GM21737 (cell line): Measurements from ENCODE around the gene AKR1B15.
"Not testable (repeated sequence)": the region's sequence is repeated elsewhere in the genome, so short reads cannot be mapped to it uniquely, and the experiment has no call there.

ENCODE experiments used
- ATAC-seq: cut with Tn5 transposase; IDR thresholded peaks from one replicate; pipeline ENCODE4 v1.9.1; 2021; ENCODE audit warnings: mild to moderate bottlenecking, moderate library complexity; ENCODE audit not compliant: unreplicated experiment

AKR1B15 gene

GRCh38 chr7:134548877-134549276, at the start of gene AKR1B15:
Gene AKR1B15 (plus strand): TSS chr7:134549110. CDS start chr7:134564620, 15,510 bp downstream.
- peak; percentile 94 for ATAC-seq

DNA sequence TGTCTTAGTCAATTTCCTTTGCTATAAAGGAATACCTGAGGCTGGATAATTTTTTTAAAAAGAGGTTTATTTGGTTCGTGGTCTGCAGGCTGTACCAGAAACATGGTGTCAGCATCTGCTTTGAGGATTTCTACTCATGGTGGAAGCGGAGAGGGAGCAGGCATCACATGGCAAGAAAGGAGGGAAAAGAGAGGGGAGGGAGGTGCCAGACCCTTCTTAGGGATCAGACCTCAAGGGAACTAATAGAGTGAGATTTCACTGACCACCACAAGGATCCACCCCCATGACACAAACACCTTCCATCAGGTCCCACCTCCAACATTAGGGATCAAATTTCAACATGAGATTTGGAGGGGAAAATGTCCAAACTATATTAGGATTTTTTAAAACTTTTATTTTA, 48.5 kb upstream of the AKR1B15 start:
- ATAC-seq: no peak

- ATAC-seq: no peak
Measured at GRCh38 chr7:134500982-134501381, 47.9 kb upstream of the AKR1B15 start.

- no peak for ATAC-seq
Measured at GRCh38 chr7:134502463-134503371, 46.2 kb upstream of the AKR1B15 start.

DNA sequence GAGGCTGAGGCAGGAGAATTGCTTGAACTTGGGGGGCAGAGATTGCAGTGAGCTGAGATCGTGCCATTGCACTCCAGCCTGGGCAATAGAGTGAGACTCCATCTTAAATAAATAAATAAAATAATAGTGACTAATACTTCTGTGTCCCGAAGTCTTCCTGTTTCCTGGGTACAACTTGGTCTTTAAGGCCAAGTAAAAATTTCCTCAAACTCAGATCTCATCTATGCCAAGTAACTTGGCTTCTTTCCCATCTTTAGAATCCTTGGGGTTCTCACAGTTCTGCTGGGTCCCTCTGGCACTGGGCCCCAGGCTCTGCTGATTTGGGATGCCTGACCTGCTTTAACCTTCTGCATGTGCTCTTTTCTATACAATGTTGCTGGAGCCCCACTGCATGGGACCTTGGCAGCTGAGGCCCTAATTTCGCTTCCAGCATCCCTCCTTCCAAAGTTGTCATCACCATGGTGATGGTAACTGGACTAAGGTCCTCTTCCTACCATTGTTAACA, 44.2 kb upstream of the AKR1B15 start:
- ATAC-seq: no peak

GRCh38 chr7:134505856-134506255, 43.1 kb upstream of the AKR1B15 start:
- ATAC-seq: no peak

DNA sequence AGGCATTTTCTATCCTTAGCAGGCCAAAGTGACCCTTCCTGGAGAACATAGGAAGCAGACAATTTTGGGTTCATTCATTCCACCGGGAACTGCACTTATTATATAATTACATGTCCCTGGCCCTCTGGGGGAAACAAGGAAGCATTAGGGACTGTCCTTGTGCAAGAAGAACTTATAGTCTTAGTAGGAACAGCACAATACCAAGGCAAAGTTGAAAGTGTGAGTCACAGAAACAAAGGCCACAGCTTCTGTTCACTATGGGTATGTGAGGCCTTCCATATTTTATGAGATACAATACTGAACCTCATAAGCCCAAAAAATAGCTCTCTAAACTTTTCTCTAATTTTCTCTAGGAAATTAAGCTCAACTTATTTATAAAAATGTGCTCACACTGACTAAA, 39.9 kb upstream of the AKR1B15 start:
- no peak for ATAC-seq

GRCh38 chr7:134510646-134511045, 38.3 kb upstream of the AKR1B15 start:
- ATAC-seq: no peak

DNA sequence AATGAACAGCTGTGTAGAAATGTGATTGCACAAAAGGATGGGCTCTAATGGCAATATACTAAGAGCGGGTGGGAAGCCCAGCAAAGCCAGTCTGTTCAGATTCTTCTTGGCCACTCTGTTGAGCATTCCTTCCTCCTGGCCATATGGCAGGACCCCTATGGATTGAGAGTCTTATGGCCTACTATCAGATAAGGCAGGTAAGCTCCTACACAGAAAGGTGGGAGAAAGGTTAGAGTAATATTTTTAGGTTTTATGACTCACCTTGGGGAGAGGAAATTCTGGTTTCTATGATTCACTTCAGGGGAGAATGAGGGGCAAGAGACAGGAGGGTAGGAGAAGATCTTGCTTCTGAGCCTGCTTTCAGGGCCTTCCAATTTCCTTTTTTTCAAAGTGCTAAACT, 36.6 kb upstream of the AKR1B15 start:
- ATAC-seq: no peak

DNA sequence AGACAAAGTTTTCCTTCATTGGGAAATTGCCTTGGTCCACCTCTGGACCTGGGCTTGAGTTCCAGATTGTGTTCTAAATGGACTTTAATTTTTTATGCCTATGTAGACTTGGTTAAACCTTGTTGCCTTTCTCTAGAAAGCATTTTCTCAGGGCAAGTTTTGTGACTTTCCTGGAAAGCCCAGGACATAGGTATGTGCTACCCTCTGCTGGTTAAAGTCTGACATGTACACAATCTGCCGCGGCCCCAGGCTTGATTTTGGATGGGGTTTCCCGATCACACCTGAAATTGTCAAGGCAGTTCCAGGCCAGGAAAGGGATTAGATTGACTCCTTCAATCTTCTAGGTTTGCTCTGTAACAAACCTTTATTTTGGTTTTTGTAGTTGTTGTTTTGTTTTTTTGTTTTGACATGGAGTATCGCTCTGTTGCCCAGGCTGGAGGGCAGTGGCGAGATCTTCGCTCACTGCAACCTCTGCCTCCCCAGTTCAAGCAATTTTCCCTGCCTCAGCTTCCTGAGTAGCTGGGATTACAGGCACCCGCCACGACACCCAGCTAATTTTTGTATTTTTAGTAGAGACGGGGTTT, 35.6 kb upstream of the AKR1B15 start:
- peak; percentile 54 for ATAC-seq

- ATAC-seq: no peak
Measured at GRCh38 chr7:134514106-134514505, 34.8 kb upstream of the AKR1B15 start.

- ATAC-seq: no peak
Measured at GRCh38 chr7:134514663-134515062, 34.2 kb upstream of the AKR1B15 start.

- no peak for ATAC-seq
Measured at GRCh38 chr7:134515569-134516468, 33.1 kb upstream of the AKR1B15 start.

GRCh38 chr7:134520130-134520529, 28.8 kb upstream of the AKR1B15 start:
- no peak for ATAC-seq

DNA sequence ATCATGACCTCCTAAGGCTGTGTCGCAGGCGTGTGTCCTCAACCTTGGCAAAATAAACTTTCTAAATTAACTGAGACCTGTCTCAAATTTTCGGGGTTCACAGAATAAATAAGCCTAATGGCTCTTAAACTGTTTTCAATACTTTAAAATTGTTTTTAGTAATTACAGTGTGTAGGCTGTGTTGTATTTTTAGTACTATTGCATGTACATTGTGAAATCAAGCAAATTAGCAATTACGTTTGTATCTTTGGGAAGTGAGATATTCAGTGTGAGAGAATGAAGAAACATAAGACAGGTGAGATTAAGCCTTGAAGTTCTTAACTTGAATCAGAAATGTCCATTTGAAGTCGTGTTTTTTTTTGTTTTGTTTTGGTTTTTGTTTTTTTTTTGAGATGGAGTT, 26.3 kb upstream of the AKR1B15 start:
- no peak for ATAC-seq

DNA sequence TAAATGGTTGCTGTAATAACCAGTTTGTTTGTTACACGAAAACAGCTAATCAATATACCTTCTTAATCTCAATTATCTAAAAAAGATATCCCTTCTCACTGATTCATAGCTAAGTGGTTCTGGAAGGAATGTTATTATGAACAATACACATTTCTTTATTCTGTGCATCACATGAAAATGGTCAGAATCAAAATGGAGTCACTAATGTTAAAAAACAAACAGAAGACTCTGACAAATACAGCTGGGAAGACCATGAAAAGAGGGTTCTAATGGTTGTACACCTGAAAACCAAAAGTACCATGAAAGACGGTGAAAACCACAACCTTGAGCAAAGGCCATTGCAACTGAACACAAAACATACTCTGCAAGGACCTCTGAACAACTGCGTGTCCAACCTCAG, 23.5 kb upstream of the AKR1B15 start:
- not testable (repeated sequence) for ATAC-seq

- not testable (repeated sequence) for ATAC-seq
Measured at GRCh38 chr7:134526552-134527248, 22.2 kb upstream of the AKR1B15 start.

- ATAC-seq: no peak
Measured at GRCh38 chr7:134527979-134528371, 20.9 kb upstream of the AKR1B15 start.

DNA sequence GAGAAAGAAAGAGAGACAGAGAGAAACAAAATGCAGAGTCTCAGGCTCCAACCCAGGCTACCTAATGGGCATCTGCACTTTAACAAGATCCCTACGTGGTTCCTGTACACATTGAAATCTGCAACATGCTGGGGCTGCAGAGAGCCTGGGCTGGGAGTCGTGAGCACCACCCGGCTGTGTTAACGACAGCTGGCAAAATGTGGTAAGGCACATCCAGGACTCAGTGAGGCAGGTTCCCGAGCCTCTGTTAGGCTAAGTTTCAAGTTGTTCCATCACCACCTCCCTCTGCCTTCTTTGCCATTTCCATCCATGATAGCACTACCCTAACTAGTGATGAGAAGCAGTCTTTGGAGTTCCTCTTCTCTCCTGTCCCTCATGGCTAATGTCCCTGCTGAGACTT, 20.2 kb upstream of the AKR1B15 start:
- ATAC-seq: no peak

- ATAC-seq: no peak
Measured at GRCh38 chr7:134530460-134530859, 18.4 kb upstream of the AKR1B15 start.
